ENCODE measurements around the gene OPALIN. TPM values are rescaled to one million over a fixed set of nuclear protein-coding genes. Genes with fewer than 3 reads are reported as not detected.

OPALIN gene
- total RNA-seq, 1 experiment from 2014 or later = not detected

DNA sequence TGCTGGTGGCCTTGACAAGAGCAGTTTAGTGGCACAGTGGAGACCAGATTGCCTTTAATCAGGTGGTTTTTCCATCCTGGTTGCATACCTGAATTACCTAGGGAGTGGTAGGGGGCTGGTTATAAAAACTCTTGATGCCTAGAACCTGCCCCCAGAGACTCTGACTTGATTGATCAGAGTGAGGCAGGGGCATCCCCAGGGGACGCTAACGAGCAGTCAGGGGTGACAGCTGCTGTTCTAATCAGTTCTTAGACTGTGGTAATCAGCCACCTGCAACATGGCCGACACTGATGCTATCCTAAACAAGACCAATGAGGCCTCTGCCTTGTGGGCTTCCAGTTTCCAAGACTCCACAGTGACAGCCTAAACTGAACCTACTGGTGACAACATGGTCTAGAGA is 2.0 kb upstream of the OPALIN start:
- H3K36me3 ChIP-seq (replicated peaks; ENCODE audit: control insufficient read depth, insufficient read depth, low read length) = no peaks in the 10 kb centered on the region
- no peaks in the 10 kb centered on the region; the same call in 1 of the 2 replicates for H3K27me3 ChIP-seq (ENCODE audit: control insufficient read depth, insufficient read depth, low read length)
- no peak for DNase-seq
- H3K4me3 ChIP-seq (ENCODE audit: insufficient read depth, low read depth, low read length) = no peak overlapping the region

DNA sequence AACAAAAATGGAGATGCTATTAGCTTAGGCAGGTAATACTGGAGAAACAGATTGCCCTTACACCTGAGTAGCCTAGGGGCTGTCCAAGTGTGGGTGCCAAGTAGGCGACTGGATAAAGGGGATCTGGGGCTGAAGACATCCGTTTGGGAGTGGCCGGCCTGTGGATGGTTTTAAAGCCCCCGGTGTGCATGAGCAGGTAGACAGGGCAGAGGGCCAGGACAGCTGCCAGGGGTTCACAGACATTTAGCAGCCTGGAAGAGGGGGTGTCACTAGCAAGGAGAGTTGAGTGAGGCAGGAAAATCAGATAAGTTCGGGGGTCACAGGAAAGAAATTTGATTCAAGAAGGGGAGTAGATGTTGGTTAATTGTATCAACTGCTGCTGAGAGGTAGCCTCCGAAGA is 1.5 kb upstream of the OPALIN start:
- Histone ChIP-seq H3K4me3 (ENCODE audit: insufficient read depth, low read depth, low read length) (no peak overlapping the region), H3K27me3 (ENCODE audit: control insufficient read depth, insufficient read depth, low read length) (no peaks in the 10 kb centered on the region; the same call in 1 of the 2 replicates), H3K36me3 (replicated peaks; ENCODE audit: control insufficient read depth, insufficient read depth, low read length) (no peaks in the 10 kb centered on the region)
- DNase-seq = no peak

DNA sequence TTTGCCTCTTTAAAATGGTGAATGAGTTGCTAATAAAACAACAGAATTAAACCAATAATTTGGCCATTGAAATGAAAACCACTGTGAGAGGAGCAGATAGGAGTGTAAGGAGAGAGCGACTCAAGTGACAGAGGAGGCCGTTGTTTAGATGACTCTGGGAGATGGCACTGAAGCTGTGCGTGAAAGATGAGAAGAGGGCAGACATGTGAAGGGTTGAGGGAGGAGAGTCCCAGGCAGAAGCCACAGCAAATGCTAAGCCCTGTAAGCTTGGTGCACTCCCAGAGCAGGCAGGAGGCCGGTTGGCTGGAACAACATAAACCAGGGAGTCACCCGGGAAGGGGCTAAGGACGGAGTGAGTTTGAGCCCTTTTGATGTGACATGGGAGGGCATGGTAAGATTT is 814 bp upstream of the OPALIN start:
- Histone ChIP-seq H3K36me3 (replicated peaks; ENCODE audit: control insufficient read depth, insufficient read depth, low read length) (no peaks in the 10 kb centered on the region), H3K27me3 (ENCODE audit: control insufficient read depth, insufficient read depth, low read length) (no peaks in the 10 kb centered on the region; the same call in 1 of the 2 replicates), H3K4me3 (ENCODE audit: insufficient read depth, low read depth, low read length) (no peak overlapping the region)
- DNase-seq = no peak

DNA sequence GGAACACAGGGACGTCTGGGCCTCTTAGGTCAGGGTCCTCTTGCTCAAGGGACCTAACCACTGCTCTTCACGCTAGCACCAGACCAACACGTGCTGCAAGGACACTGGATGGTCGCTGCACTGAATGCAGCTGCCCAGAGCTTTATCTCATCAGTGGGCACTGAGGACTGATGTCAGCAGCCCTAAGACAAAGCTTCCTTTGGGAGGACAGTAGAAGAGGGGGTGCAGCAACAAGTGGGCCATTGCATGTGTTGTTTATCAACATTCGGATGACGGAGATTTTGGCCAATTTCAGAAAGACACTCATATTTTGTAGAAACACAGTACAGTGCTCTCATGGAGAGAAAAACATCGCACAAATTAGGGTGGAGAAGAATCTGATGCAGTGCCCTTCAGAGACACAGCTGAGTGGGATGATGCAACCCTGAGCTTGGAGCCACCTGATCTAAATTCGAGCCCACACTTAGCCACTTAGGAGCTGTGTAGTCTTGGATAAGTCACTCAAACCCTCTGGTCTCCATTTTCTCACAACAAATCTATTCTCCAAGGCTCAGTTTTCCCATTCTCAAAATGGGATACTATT is 1.7 kb downstream of the OPALIN start:
- no peaks in the 10 kb centered on the region for H3K36me3 ChIP-seq (replicated peaks; ENCODE audit: control insufficient read depth, insufficient read depth, low read length)
- H3K4me3 ChIP-seq (ENCODE audit: insufficient read depth, low read depth, low read length) = no peak overlapping the region
- H3K27me3 ChIP-seq (ENCODE audit: control insufficient read depth, insufficient read depth, low read length) = no peaks in the 10 kb centered on the region; the same call in 1 of the 2 replicates
- no peak for DNase-seq

DNA sequence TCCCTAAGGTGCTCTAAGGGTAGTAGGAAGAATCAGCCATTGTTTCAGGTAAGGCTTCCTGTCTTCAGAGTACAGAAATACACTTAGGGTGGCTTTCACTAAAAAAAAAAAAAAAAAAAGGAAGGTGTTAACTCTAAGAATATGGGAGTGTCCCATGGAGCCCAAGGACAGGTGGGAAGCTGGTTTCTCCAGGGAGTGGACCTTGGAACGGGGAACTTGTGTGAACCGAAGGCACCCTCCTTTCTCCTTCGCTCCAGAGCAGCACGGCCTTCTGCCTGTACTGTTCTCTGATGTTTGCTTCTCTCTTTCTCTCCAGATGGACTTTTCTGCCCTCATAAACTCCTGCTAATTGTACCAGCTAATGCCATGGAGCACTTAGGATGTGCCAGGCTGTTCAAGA is 6.2 kb downstream of the OPALIN start:
- Histone ChIP-seq H3K27me3 (ENCODE audit: control insufficient read depth, insufficient read depth, low read length) (no peaks in the 10 kb centered on the region), H3K36me3 (replicated peaks; ENCODE audit: control insufficient read depth, insufficient read depth, low read length) (no peaks in the 10 kb centered on the region), H3K4me3 (ENCODE audit: insufficient read depth, low read depth, low read length) (no peak overlapping the region)
- DNase-seq = no peak

DNA sequence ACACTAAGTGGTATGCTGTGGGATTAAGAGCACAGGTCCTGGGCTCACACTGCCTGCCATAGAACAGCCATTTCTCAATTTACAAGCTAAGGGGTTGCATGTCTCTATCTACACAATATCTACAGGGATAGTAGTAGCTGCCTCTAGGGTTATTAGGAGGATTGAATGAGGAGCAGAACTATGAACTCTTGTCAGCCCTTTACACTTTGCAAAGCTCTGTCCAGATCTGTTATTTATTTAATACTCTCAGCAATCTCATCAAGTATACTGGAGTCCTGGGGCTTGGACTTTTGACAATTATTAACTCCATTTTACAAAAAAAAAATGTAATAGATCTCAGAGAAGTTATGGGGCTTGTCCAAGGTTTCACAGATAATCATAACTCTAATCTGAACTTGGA is 6.8 kb downstream of the OPALIN start:
- no peak overlapping the region for H3K4me3 ChIP-seq (ENCODE audit: insufficient read depth, low read depth, low read length)
- no peaks in the 10 kb centered on the region for H3K36me3 ChIP-seq (replicated peaks; ENCODE audit: control insufficient read depth, insufficient read depth, low read length)
- no peaks in the 10 kb centered on the region for H3K27me3 ChIP-seq (ENCODE audit: control insufficient read depth, insufficient read depth, low read length)
- no peak for DNase-seq

DNA sequence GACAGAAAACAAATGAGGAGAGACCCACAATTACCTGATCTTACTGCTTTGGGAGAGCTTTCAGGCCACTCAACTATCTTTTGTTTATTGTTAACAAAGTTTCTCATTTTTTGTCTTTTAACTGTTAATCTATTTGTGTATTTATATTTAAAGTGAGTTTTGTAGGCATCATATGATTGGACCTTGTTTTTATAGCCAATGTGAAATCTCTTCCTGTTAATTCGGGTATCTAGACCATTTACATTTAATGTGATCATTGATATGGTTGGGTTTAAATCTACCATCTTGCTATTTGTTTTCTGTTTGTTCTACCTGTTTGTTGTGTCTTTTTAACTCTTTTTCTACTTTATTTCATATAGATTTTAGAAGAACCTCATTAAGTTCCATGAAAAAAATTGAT is 12.5 kb downstream of the OPALIN start:
- no peaks in the 10 kb centered on the region; the same call in 1 of the 2 replicates for H3K27me3 ChIP-seq (ENCODE audit: control insufficient read depth, insufficient read depth, low read length)
- DNase-seq = no peak
- H3K36me3 ChIP-seq (replicated peaks; ENCODE audit: control insufficient read depth, insufficient read depth, low read length) = no peaks in the 10 kb centered on the region
- no peak overlapping the region for H3K4me3 ChIP-seq (ENCODE audit: insufficient read depth, low read depth, low read length)

DNA sequence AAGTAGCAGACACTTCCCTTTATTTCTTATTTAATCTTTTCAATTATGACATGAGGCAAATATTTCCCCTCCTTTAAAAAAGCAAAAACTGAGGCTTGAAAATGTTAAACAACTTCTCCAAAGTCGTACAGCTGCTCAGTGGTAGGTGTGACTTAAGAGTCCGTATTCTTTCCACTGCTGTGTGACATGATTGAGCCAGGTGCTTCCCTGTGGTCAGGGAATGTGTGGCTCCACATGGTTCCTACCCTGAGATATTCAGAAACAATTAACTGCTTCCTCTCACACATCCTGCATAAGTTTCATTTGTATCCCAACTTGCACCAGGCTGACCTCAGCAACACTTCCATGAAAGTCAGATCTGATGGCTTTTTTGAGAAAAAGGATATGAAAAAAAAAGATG is 13.6 kb downstream of the OPALIN start:
- Histone ChIP-seq H3K27me3 (ENCODE audit: control insufficient read depth, insufficient read depth, low read length) (no peaks in the 10 kb centered on the region; the same call in 1 of the 2 replicates), H3K36me3 (replicated peaks; ENCODE audit: control insufficient read depth, insufficient read depth, low read length) (no peaks in the 10 kb centered on the region), H3K4me3 (ENCODE audit: insufficient read depth, low read depth, low read length) (no peak overlapping the region)
- peak; percentile 28 for DNase-seq

DNA sequence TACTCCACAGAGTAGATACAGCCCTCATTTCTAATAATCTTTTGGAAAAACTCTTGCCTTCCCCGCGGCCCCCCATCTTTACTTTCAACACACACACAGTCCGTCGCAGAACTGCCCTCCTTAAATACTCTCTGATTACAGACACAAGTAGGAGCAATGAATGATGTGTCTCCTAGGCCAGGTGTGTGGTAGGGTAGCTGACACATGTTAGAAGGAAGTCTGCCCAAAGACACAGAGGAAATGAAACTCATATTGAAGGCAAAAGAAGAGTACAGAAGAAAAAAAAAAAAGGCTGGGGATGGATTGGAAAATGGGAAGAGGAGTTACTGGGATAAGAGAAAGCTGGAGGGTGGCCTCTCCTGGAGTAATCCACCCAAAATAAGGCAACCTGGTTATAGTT is 14.6 kb downstream of the OPALIN start:
- no peak for DNase-seq
- Histone ChIP-seq H3K27me3 (ENCODE audit: control insufficient read depth, insufficient read depth, low read length) (no peaks in the 10 kb centered on the region; the same call in 1 of the 2 replicates), H3K4me3 (ENCODE audit: insufficient read depth, low read depth, low read length) (no peak overlapping the region), H3K36me3 (replicated peaks; ENCODE audit: control insufficient read depth, insufficient read depth, low read length) (no peaks in the 10 kb centered on the region)

DNA sequence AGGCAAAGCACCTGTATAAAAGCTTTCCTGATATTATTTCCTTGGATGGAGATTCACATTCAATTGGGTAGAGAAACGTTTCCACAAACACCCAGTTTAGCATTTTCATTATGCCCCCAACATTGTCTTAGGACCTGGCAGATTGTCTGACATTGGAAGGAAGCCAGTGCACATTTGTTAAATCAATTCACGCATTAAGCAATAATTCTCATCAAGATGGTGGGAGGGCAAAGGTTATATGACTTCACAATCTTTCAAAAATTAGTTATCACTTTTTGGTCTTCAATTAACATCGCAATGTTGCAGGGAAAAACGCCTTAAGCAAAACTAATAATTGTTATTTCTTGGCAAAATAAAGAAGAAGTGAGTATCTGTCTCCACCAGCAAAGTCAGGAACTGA is 16.4 kb downstream of the OPALIN start:
- no peaks in the 10 kb centered on the region; the same call in 1 of the 2 replicates for H3K27me3 ChIP-seq (ENCODE audit: control insufficient read depth, insufficient read depth, low read length)
- no peak for DNase-seq

DNA sequence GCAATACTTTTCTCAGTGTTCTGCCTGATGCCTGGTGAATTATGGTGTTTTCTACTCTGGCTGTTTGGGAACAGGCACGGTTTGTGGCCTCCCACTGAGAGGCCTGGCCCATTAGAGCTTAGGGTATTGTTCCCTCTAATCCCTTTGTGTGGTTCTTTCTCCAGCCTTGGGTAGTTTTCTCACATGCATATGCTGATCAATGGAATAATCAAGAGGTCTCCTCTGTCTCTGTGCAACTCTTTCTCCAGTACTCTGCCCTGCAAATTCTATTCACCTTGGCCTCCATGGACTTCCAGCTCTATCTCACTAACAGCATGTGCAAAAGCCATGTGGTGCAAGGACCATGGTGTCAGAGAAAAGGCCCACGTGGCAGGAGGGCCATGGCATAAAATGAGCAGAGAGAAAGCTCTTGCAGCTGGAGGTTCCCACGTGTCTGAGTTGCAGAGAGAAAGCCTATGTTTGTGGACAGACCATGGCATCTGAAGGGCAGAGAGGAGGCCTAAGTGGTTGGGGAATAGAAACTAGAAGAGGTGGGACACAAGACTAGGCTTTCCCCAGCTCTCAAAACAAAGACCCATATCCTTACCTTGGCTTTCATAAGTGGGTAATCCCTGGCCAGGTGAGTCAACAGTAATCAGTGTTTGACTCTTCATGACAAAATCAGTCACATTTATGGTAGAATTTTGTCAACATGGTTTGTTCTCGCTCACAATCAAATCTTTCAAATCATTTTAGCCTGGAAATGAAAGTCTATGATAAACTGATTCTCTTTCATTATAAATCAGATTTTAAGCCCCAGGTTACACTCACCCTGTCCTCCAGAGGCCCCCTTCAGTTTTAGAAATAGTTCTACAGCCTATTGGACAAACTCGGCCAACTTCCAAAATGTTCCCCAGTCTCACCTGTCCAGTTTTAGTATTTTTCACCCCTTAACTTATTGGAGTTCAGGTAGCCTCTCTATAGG is 17.3 kb downstream of the OPALIN start:
- H3K4me3 ChIP-seq (ENCODE audit: insufficient read depth, low read depth, low read length) = no peak overlapping the region
- H3K36me3 ChIP-seq (replicated peaks; ENCODE audit: control insufficient read depth, insufficient read depth, low read length) = no peaks in the 10 kb centered on the region
- peak; percentile 41 for DNase-seq
- H3K27me3 ChIP-seq (ENCODE audit: control insufficient read depth, insufficient read depth, low read length) = no peaks in the 10 kb centered on the region; the same call in 1 of the 2 replicates

More for the DNA sequence above, 16.4 kb downstream of the OPALIN start:
- no peaks in the 10 kb centered on the region for H3K36me3 ChIP-seq (replicated peaks; ENCODE audit: control insufficient read depth, insufficient read depth, low read length)
- H3K4me3 ChIP-seq (ENCODE audit: insufficient read depth, low read depth, low read length) = no peak overlapping the region

DNA sequence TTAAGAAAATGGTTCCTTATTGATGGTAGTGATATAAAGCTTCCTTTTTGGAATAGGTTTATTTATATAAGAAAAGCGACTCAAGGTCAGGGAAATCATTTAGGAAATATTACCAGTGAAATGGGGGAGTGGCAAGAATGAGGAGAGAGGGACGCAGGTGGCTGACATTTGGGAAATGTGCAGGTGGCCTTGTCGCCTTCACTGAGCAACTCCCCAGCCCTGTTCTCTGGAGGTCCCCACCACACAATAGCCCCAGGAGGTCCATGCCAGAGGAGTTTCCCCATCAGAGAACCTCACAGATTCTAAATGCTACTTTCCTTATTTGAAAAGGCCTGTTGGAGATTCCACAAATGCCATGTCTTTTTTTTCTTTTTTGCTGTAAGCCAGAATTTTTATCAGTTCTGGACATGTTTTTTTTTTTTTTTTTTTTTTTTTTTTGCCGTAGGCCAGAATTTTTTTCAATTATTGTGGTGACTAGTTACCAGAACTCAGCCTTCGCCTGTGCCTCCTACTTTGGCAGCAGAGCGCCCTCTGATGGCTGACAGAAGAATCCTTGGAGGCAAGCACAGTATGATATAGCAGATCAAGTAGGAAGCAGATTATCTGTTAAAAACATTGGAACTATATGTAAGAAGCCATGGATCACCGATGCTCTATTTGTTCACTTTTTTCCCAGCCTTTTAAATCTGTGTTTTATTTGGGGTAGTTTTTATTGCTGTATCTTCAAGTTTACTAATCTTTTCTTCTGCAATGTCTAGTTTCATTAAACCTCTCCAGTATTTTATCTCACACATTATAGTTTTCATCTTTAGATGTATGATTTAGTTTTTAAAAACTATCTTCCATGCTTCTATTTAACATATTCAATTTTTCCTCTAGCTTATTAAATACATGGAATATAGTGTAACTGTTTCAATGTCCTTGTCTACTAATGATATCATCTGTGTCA is 18.6 kb downstream of the OPALIN start:
- H3K36me3 ChIP-seq (replicated peaks; ENCODE audit: control insufficient read depth, insufficient read depth, low read length) = no peaks in the 10 kb centered on the region
- no peak overlapping the region for H3K4me3 ChIP-seq (ENCODE audit: insufficient read depth, low read depth, low read length)
- no peaks in the 10 kb centered on the region; the same call in 1 of the 2 replicates for H3K27me3 ChIP-seq (ENCODE audit: control insufficient read depth, insufficient read depth, low read length)
- DNase-seq = peak; percentile 46

DNA sequence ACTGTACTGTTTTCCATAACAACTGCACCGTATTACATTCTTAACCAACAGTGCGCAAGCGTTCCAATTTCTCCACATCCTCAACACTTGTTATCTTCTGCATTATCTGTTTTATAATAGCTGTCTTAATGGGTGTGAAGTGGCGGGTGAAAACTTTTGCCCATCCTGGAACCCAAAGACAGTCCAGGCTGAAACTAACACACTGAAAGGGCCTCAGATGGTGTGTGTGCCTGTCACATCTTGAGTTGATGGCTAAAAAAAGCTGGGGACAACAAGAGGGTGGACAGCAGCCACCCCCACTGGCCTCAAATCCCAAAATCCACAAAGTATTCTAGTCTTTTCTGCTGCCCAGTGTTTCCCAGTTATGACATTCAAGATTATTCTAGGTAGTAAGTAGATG is 19.4 kb downstream of the OPALIN start:
- Histone ChIP-seq H3K36me3 (replicated peaks; ENCODE audit: control insufficient read depth, insufficient read depth, low read length) (no peaks in the 10 kb centered on the region), H3K4me3 (ENCODE audit: insufficient read depth, low read depth, low read length) (no peak overlapping the region), H3K27me3 (ENCODE audit: control insufficient read depth, insufficient read depth, low read length) (no peaks in the 10 kb centered on the region; the same call in 1 of the 2 replicates)
- DNase-seq = no peak

DNA sequence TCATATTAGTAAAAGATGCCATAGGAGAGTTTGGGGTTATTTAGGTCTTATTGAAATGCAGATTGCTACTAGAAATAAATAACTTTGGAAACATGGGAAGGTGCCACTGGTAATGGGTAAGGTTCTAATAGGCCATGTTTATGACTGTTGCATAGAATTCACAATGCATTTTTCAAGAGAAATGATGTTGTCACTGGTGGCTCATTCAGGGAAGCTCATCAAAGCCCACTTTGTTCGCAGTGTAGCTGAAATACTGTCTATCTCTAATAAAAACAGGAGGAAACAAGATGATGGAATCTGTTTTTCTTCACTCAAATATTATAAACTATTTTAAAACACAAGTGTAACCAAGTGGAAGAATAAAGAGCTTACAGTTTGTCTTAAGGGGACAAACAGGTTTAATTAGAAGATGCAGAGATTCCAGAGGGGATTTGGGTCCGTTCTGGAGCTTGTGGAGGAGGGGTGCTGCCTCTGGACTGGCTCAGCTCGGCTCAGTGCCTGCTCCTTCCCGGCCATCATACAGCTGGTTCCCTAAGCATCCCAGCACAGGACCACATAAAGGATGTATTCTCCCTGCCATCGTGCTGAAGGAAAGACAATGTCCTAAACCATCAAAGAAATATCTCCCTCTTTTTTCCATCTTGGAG is 20.4 kb downstream of the OPALIN start:
- H3K27me3 ChIP-seq (ENCODE audit: control insufficient read depth, insufficient read depth, low read length) = no peaks in the 10 kb centered on the region; the same call in 1 of the 2 replicates
- H3K4me3 ChIP-seq (ENCODE audit: insufficient read depth, low read depth, low read length) = no peak overlapping the region
- DNase-seq = no peak
- no peaks in the 10 kb centered on the region for H3K36me3 ChIP-seq (replicated peaks; ENCODE audit: control insufficient read depth, insufficient read depth, low read length)
